C4-2B (cell line): ENCODE results near the gene CAMK1D.

Experiments
- H3K27ac ChIP-seq: fragments of 450-650 bp; 2 replicates; pipeline ENCODE4 v1.5.1; 2017
- CTCF ChIP-seq: fragments of 450-650 bp; conservative IDR thresholded peaks from 2 replicates; pipeline ENCODE4 v1.5.1; 2017; ENCODE audit warnings: mild to moderate bottlenecking
- ZFX ChIP-seq: fragments of 450-650 bp; IDR thresholded peaks from 2 replicates; pipeline ENCODE4 v1.6.1; 2017

CAMK1D gene

GRCh38 chr10:12631787-12632562 lies 282.6 kb downstream of the CAMK1D start:
- peak overlapping the region; percentile 42 for H3K27ac ChIP-seq
- TF ChIP-seq ZFX, result no peak
- no peak for TF ChIP-seq CTCF

GRCh38 chr10:12633776-12634620 lies 284.7 kb downstream of the CAMK1D start:
- no peak overlapping the region for H3K27ac ChIP-seq
- TF ChIP-seq CTCF (no peak), ZFX (no peak)

- no peak overlapping the region for H3K27ac ChIP-seq
- no peak for TF ChIP-seq ZFX
- no peak for TF ChIP-seq CTCF
Observed at GRCh38 chr10:12634621-12634931, 285.2 kb downstream of the CAMK1D start.

- H3K27ac ChIP-seq, result no peak overlapping the region
- no peak for TF ChIP-seq ZFX
- TF ChIP-seq CTCF, result no peak
Observed at GRCh38 chr10:12635127-12635541, 285.8 kb downstream of the CAMK1D start.

- TF ChIP-seq ZFX, result no peak
- no peak for TF ChIP-seq CTCF
- no peak overlapping the region for H3K27ac ChIP-seq
Observed at GRCh38 chr10:12636571-12636970, 287.2 kb downstream of the CAMK1D start.

GRCh38 chr10:12637649-12638048 lies 288.3 kb downstream of the CAMK1D start:
- H3K27ac ChIP-seq, result no peak overlapping the region

More at GRCh38 chr10:12637649-12638048, 288.3 kb downstream of the CAMK1D start:
- no peak for TF ChIP-seq CTCF
- TF ChIP-seq ZFX, result no peak
